Activated CD4-positive, alpha-beta memory T cell treated with anti-CD3 and anti-CD28 coated beads, Interleukin-2, amount 10 ng/mL, durations not matched to agents 7 days and 5 days (primary cell): ENCODE measurements around the gene SULT1C4. TPM values are rescaled to one million over a fixed set of nuclear protein-coding genes. Genes with fewer than 3 reads are reported as not detected.
"Not testable (repeated sequence)": the region's sequence is repeated elsewhere in the genome, so short reads cannot be mapped to it uniquely, and the experiment has no call there.

ENCODE experiments used
- CTCF ChIA-PET: fragments of 350-600 bp; sonication (Branson Sonifier 250); formaldehyde crosslinking; loops from one replicate; lab custom pipeline; 2021; ENCODE audit warnings: antibody characterized with exemption, inconsistent platforms; lab: Charles Lee
- POLR2A ChIA-PET: fragments of 350-600 bp; sonication (Branson Sonifier 250); formaldehyde crosslinking; loops from one replicate; lab custom pipeline; 2021; ENCODE audit warnings: antibody characterized with exemption; lab: Charles Lee
- DNase-seq: peaks from one replicate; pipeline ENCODE4 v3.0.0-alpha.2; 2020
- H3K27ac Mint-ChIP-seq: one replicate; pipeline ENCODE4 v1.8.0; 2021; ENCODE audit warnings: mild to moderate bottlenecking, mixed read lengths
- H3K27me3 Mint-ChIP-seq: one replicate; pipeline ENCODE4 v1.8.0; 2021; ENCODE audit warnings: mixed read lengths
- H3K36me3 Mint-ChIP-seq: one replicate; pipeline ENCODE4 v1.8.0; 2021; ENCODE audit warnings: low read depth, mixed read lengths
- H3K4me1 Mint-ChIP-seq: one replicate; pipeline ENCODE4 v1.8.0; 2021; ENCODE audit warnings: mixed read lengths
- H3K4me3 Mint-ChIP-seq: one replicate; pipeline ENCODE4 v1.8.0; 2021; ENCODE audit warnings: mild to moderate bottlenecking, mixed read lengths
- H3K9me3 Mint-ChIP-seq: one replicate; pipeline ENCODE4 v1.8.0; 2021; ENCODE audit warnings: mixed read lengths
- total RNA-seq, 2 experiments: library from RNA; stranded (reverse); gene quantifications; one replicate each; pipeline ENCODE4 v1.2.3, GENCODE V29; 2021

Gene SULT1C4
- total RNA-seq, result not detected

GRCh38 chr2:108377815-108378630 lies at the start of gene SULT1C4:
Gene SULT1C4 (plus strand): TSS chr2:108377954. CDS start chr2:108378338, 384 bp downstream.
- POLR2A ChIA-PET, result interaction anchor here (1.0 kb wide), 1 partner anchor 18 kb away, joined by 3 read pairs; no protein-coding TSS in a partner anchor
- no peaks in the 10 kb centered on the region for H3K4me1 Mint-ChIP-seq
- peaks cover 9% of the 10 kb centered on the region for H3K27me3 Mint-ChIP-seq
- no peaks in the 10 kb centered on the region for H3K36me3 Mint-ChIP-seq
- CTCF ChIA-PET, result no interaction called here
- H3K4me3 Mint-ChIP-seq, result no peak within 1 kb of the TSS
- no peak within 1 kb of the TSS for H3K27ac Mint-ChIP-seq
- no peak for DNase-seq
- H3K9me3 Mint-ChIP-seq, result no peaks in the 10 kb centered on the region

- Mint-ChIP-seq H3K9me3 (no peaks in the 10 kb centered on the region), H3K27me3 (peaks cover 6% of the 10 kb centered on the region), H3K4me3 (no peak overlapping the region), H3K4me1 (no peaks in the 10 kb centered on the region), H3K36me3 (no peaks in the 10 kb centered on the region), H3K27ac (no peak overlapping the region)
- no peak for DNase-seq
- ChIA-PET POLR2A (no interaction called here), CTCF (no interaction called here)
These were observed 48.0 kb upstream of the SULT1C4 start for GRCh38 chr2:108329771-108330170.

GRCh38 chr2:108330979-108331378 lies 46.8 kb upstream of the SULT1C4 start:
- DNase-seq, result no peak
- Mint-ChIP-seq H3K27me3 (peaks cover 8% of the 10 kb centered on the region), H3K9me3 (no peaks in the 10 kb centered on the region), H3K4me1 (no peaks in the 10 kb centered on the region), H3K27ac (no peak overlapping the region), H3K36me3 (no peaks in the 10 kb centered on the region), H3K4me3 (no peak overlapping the region)
- ChIA-PET CTCF (interaction anchor here (0.5 kb wide), 1 partner anchor 10 kb away, joined by 3 read pairs; no protein-coding TSS in a partner anchor), POLR2A (no interaction called here)

- Mint-ChIP-seq H3K4me1 (no peaks in the 10 kb centered on the region), H3K27me3 (peaks cover 14% of the 10 kb centered on the region), H3K4me3 (no peak overlapping the region), H3K36me3 (no peaks in the 10 kb centered on the region), H3K27ac (no peak overlapping the region), H3K9me3 (no peaks in the 10 kb centered on the region)
- DNase-seq, result no peak
- ChIA-PET CTCF (no interaction called here), POLR2A (no interaction called here)
These were observed 31.8 kb upstream of the SULT1C4 start for GRCh38 chr2:108345951-108346350.

- H3K4me1 Mint-ChIP-seq, result no peaks in the 10 kb centered on the region
- no peak overlapping the region for H3K4me3 Mint-ChIP-seq
- H3K27ac Mint-ChIP-seq, result no peak overlapping the region
- H3K27me3 Mint-ChIP-seq, result peaks cover 18% of the 10 kb centered on the region
- ChIA-PET POLR2A (no interaction called here), CTCF (no interaction called here)
- no peaks in the 10 kb centered on the region for H3K9me3 Mint-ChIP-seq
- DNase-seq, result no peak
- H3K36me3 Mint-ChIP-seq, result no peaks in the 10 kb centered on the region
These were observed 30.9 kb upstream of the SULT1C4 start for GRCh38 chr2:108346827-108347226.

- H3K4me3 Mint-ChIP-seq, result no peak overlapping the region
- H3K36me3 Mint-ChIP-seq, result no peaks in the 10 kb centered on the region
- no peak overlapping the region for H3K27ac Mint-ChIP-seq
- CTCF ChIA-PET, result no interaction called here
- H3K4me1 Mint-ChIP-seq, result no peaks in the 10 kb centered on the region
- POLR2A ChIA-PET, result no interaction called here
- DNase-seq, result no peak
- H3K9me3 Mint-ChIP-seq, result no peaks in the 10 kb centered on the region
- peaks cover 17% of the 10 kb centered on the region for H3K27me3 Mint-ChIP-seq
These were observed 30.0 kb upstream of the SULT1C4 start for GRCh38 chr2:108347786-108348185.

GRCh38 chr2:108348816-108349570 lies 28.8 kb upstream of the SULT1C4 start:
- no peaks in the 10 kb centered on the region for H3K4me1 Mint-ChIP-seq
- POLR2A ChIA-PET, result no interaction called here

GRCh38 chr2:108349571-108349928 lies 28.2 kb upstream of the SULT1C4 start:
- no peaks in the 10 kb centered on the region for H3K4me1 Mint-ChIP-seq
- DNase-seq, result no peak
- POLR2A ChIA-PET, result no interaction called here
- no peaks in the 10 kb centered on the region for H3K36me3 Mint-ChIP-seq
- peaks cover 8% of the 10 kb centered on the region for H3K27me3 Mint-ChIP-seq
- CTCF ChIA-PET, result no interaction called here
- H3K9me3 Mint-ChIP-seq, result no peaks in the 10 kb centered on the region
- H3K4me3 Mint-ChIP-seq, result no peak overlapping the region
- H3K27ac Mint-ChIP-seq, result no peak overlapping the region

More at GRCh38 chr2:108348816-108349570, 28.8 kb upstream of the SULT1C4 start:
- CTCF ChIA-PET, result no interaction called here
- no peak overlapping the region for H3K27ac Mint-ChIP-seq
- no peak overlapping the region for H3K4me3 Mint-ChIP-seq
- DNase-seq, result no peak
- H3K9me3 Mint-ChIP-seq, result no peaks in the 10 kb centered on the region
- H3K36me3 Mint-ChIP-seq, result no peaks in the 10 kb centered on the region
- peaks cover 9% of the 10 kb centered on the region for H3K27me3 Mint-ChIP-seq

- no peaks in the 10 kb centered on the region for H3K36me3 Mint-ChIP-seq
- ChIA-PET CTCF (interaction anchor here (2.0 kb wide), 1 partner anchor 232 kb away, joined by 10 read pairs; no protein-coding TSS in a partner anchor), POLR2A (no interaction called here)
- H3K27me3 Mint-ChIP-seq, result peaks cover 8% of the 10 kb centered on the region
- no peak for DNase-seq
- H3K9me3 Mint-ChIP-seq, result no peaks in the 10 kb centered on the region
- no peak overlapping the region for H3K27ac Mint-ChIP-seq
- H3K4me1 Mint-ChIP-seq, result no peaks in the 10 kb centered on the region
- no peak overlapping the region for H3K4me3 Mint-ChIP-seq
These were observed 25.9 kb upstream of the SULT1C4 start for GRCh38 chr2:108351889-108352288.

- CTCF ChIA-PET, result no interaction called here
- Mint-ChIP-seq H3K9me3 (no peaks in the 10 kb centered on the region), H3K36me3 (no peaks in the 10 kb centered on the region), H3K4me3 (no peak overlapping the region), H3K27ac (no peak overlapping the region), H3K27me3 (peaks cover 12% of the 10 kb centered on the region), H3K4me1 (no peaks in the 10 kb centered on the region)
- POLR2A ChIA-PET, result no interaction called here
- no peak for DNase-seq
These were observed 23.6 kb upstream of the SULT1C4 start for GRCh38 chr2:108354136-108354535.

GRCh38 chr2:108355906-108356734 lies 21.6 kb upstream of the SULT1C4 start:
- Mint-ChIP-seq H3K9me3 (no peaks in the 10 kb centered on the region), H3K4me3 (no peak overlapping the region), H3K27ac (no peak overlapping the region), H3K36me3 (no peaks in the 10 kb centered on the region), H3K27me3 (peaks cover 28% of the 10 kb centered on the region), H3K4me1 (peaks cover 3% of the 10 kb centered on the region)
- ChIA-PET CTCF (no interaction called here), POLR2A (no interaction called here)
- no peak for DNase-seq

GRCh38 chr2:108359336-108359735 lies 18.4 kb upstream of the SULT1C4 start:
- H3K27me3 Mint-ChIP-seq, result peaks cover 29% of the 10 kb centered on the region
- POLR2A ChIA-PET, H3K9me3 Mint-ChIP-seq, H3K4me1 Mint-ChIP-seq, H3K36me3 Mint-ChIP-seq, H3K27ac Mint-ChIP-seq, H3K4me3 Mint-ChIP-seq, CTCF ChIA-PET, DNase-seq: not testable (repeated sequence)
